ENCODE results near the gene TRABD. TPM values are rescaled to one million over a fixed set of nuclear protein-coding genes. Genes with fewer than 3 reads are reported as not detected.

Gene TRABD
- total RNA-seq, 2 experiments from 2014 or later: 136 to 138 TPM

- H3K4me3 Mint-ChIP-seq: peak overlapping the region; percentile 79
- ChIA-PET CTCF (interaction anchor here (1.0 to 2.2 kb wide), 7 partner anchors 10 to 355 kb away, joined by 3 to 7 read pairs (median 3); partner anchors contain the start of genes KLHDC7B and SCO2), POLR2A (interaction anchor here (0.7 to 3.6 kb wide), 27 partner anchors 9 to 431 kb away, joined by 3 to 26 read pairs (median 6); partner anchors contain the start of genes HDAC10, SCO2, SELENOO and TUBGCP6)
- peaks cover 57% of the 10 kb centered on the region for H3K4me1 Mint-ChIP-seq
- H3K27me3 Mint-ChIP-seq: no peaks in the 10 kb centered on the region
- no peaks in the 10 kb centered on the region for H3K9me3 Mint-ChIP-seq
- peak overlapping the region; percentile 95 for H3K27ac Mint-ChIP-seq
- DNase-seq: peak; percentile 87
- peaks cover 41% of the 10 kb centered on the region for H3K36me3 Mint-ChIP-seq (ENCODE audit: low read depth)
Observed at GRCh38 chr22:50190182-50190940, 4.6 kb downstream of the TRABD start.

DNA sequence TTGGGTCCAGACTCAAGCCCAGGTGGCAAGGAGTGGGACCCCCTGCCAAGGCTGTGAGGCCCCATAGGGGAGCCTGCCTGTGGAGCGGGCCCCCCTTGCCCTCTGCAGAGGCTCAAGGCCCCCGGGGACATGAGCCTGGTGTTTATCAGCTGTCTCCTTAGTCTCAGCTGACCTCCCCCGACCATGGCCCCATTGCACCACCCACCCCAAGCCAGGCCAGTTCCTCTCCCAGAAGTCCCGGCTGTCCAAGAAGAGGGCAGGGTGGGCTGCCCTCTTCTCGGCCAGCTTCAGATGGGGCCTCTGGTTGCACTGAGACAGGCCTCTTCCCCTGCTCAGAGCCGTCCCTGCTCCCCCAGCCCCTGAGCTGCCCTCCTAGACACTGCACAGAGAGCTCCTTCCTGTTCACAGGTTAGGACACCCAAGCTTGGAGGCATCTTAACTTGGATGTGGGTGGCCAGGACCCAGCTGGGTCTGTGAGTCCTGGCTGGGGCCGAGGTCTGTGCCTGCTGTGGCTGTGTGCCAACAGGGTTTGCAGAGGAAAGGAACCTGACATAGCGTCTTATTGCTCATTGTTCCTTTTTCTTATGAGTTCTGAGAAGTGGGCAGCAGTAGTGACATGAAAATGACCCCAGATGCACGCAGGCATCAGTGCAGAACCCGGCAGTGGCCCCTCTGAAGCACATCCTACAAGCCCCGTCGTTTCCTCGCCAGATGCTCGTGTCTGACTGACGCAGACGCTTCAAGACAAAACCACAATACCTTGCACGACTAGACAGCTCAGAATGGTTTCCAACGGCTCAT is 5.4 kb downstream of the TRABD start:
- ChIA-PET POLR2A (interaction anchor here (0.7 to 3.6 kb wide), 29 partner anchors 8 to 431 kb away, joined by 3 to 26 read pairs (median 6); partner anchors contain the start of genes HDAC10, SCO2, SELENOO and TUBGCP6), CTCF (interaction anchor here (1.0 to 2.2 kb wide), 9 partner anchors 11 to 354 kb away, joined by 3 to 9 read pairs (median 3); partner anchors contain the start of genes KLHDC7B and SCO2)
- Mint-ChIP-seq H3K9me3 (no peaks in the 10 kb centered on the region), H3K4me1 (peaks cover 55% of the 10 kb centered on the region), H3K27me3 (no peaks in the 10 kb centered on the region), H3K27ac (peak overlapping the region; percentile 95), H3K36me3 (ENCODE audit: low read depth) (peaks cover 43% of the 10 kb centered on the region), H3K4me3 (peak overlapping the region; percentile 79)
- peak; percentile 82 for DNase-seq

GRCh38 chr22:50192436-50193204 is 6.9 kb downstream of the TRABD start:
- ChIA-PET POLR2A (interaction anchor here (1.3 to 3.6 kb wide), 5 partner anchors 9 to 347 kb away, joined by 3 to 26 read pairs (median 14); partner anchors contain the start of genes HDAC10, SCO2 and SELENOO), CTCF (interaction anchor here (1.3 to 2.0 kb wide), 2 partner anchors 14 to 48 kb away, joined by 3 to 9 read pairs; no protein-coding TSS in a partner anchor)
- Mint-ChIP-seq H3K4me1 (peaks cover 48% of the 10 kb centered on the region), H3K4me3 (peak overlapping the region; percentile 79), H3K9me3 (no peaks in the 10 kb centered on the region), H3K27ac (peak overlapping the region; percentile 95), H3K27me3 (no peaks in the 10 kb centered on the region), H3K36me3 (ENCODE audit: low read depth) (peaks cover 36% of the 10 kb centered on the region)
- DNase-seq: peak; percentile 50

GRCh38 chr22:50193621-50194020 is 7.9 kb downstream of the TRABD start:
- ChIA-PET POLR2A (interaction anchor here (1.3 kb wide), 2 partner anchors 10 to 13 kb away, joined by 3 read pairs; no protein-coding TSS in a partner anchor), CTCF (no interaction called here)
- no peaks in the 10 kb centered on the region for H3K9me3 Mint-ChIP-seq
- peaks cover 40% of the 10 kb centered on the region for H3K4me1 Mint-ChIP-seq
- H3K4me3 Mint-ChIP-seq: no peak overlapping the region
- no peak overlapping the region for H3K27ac Mint-ChIP-seq
- no peaks in the 10 kb centered on the region for H3K27me3 Mint-ChIP-seq
- DNase-seq: no peak
- H3K36me3 Mint-ChIP-seq (ENCODE audit: low read depth): peaks cover 38% of the 10 kb centered on the region

GRCh38 chr22:50194037-50194805 is 8.5 kb downstream of the TRABD start:
- Mint-ChIP-seq H3K9me3 (no peaks in the 10 kb centered on the region), H3K27ac (no peak overlapping the region), H3K27me3 (no peaks in the 10 kb centered on the region), H3K36me3 (ENCODE audit: low read depth) (peaks cover 38% of the 10 kb centered on the region), H3K4me3 (no peak overlapping the region), H3K4me1 (peaks cover 34% of the 10 kb centered on the region)
- ChIA-PET POLR2A (interaction anchor here (1.3 kb wide), 1 partner anchor 10 kb away, joined by 3 read pairs; no protein-coding TSS in a partner anchor), CTCF (no interaction called here)
- no peak for DNase-seq

- Mint-ChIP-seq H3K36me3 (ENCODE audit: low read depth) (peaks cover 33% of the 10 kb centered on the region), H3K9me3 (no peaks in the 10 kb centered on the region), H3K27ac (no peak overlapping the region), H3K4me1 (peaks cover 28% of the 10 kb centered on the region), H3K27me3 (no peaks in the 10 kb centered on the region), H3K4me3 (no peak overlapping the region)
- ChIA-PET POLR2A (interaction anchor here (0.6 kb wide), 1 partner anchor 12 kb away, joined by 3 read pairs; no protein-coding TSS in a partner anchor), CTCF (no interaction called here)
- DNase-seq: no peak
Observed at GRCh38 chr22:50196256-50196655, 10.5 kb downstream of the TRABD start.

DNA sequence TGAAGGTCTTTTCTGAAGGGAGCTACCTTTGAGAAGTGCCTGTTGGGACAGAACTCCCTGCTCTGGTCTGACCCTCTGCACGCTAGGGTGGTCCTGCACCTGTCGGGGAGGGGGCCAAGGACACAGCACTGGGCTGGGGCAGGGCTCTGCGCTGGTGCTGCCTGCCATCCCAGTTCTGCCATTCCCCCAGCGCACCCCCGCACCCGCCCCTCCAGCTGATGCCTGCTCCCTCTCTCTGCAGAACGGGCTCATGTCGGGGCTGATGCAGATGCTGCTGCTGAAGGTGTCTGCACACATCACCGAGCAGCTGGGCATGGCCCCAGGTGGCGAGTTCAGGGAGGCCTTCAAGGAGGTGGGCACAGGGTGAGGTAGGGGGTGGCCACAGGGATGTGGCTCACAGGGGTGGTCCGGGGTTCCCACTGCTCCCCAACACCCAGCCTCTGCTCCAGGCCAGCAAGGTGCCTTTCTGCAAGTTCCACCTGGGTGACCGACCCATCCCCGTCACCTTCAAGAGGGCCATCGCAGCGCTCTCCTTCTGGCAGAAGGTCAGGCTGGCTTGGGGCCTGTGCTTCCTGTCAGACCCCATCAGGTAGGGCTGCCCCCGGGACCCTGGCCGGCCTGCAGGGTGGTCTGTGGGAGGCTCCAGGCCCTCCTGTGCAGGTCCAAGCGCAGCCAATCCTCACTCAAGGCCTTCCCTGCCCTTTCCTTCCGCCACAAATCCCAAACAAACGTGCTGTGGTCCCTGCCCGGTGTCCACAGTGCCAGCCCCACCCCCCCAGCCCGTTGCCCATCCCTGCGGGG is 11.5 kb downstream of the TRABD start:
- Mint-ChIP-seq H3K27me3 (no peaks in the 10 kb centered on the region), H3K4me3 (no peak overlapping the region), H3K9me3 (no peaks in the 10 kb centered on the region), H3K27ac (no peak overlapping the region), H3K36me3 (ENCODE audit: low read depth) (peaks cover 27% of the 10 kb centered on the region), H3K4me1 (peaks cover 23% of the 10 kb centered on the region)
- CTCF ChIA-PET: no interaction called here
- no peak for DNase-seq
- POLR2A ChIA-PET: interaction anchor here (0.6 kb wide), 1 partner anchor 13 kb away, joined by 3 read pairs; no protein-coding TSS in a partner anchor

GRCh38 chr22:50197856-50198623 is 12.3 kb downstream of the TRABD start:
- DNase-seq: no peak
- Mint-ChIP-seq H3K27ac (no peak overlapping the region), H3K36me3 (ENCODE audit: low read depth) (peaks cover 19% of the 10 kb centered on the region), H3K4me3 (no peak overlapping the region), H3K27me3 (no peaks in the 10 kb centered on the region), H3K9me3 (no peaks in the 10 kb centered on the region), H3K4me1 (peaks cover 20% of the 10 kb centered on the region)
- POLR2A ChIA-PET: interaction anchor here (2.5 kb wide), 1 partner anchor 7 kb away, joined by 18 read pairs; no protein-coding TSS in a partner anchor
- CTCF ChIA-PET: no interaction called here

DNA sequence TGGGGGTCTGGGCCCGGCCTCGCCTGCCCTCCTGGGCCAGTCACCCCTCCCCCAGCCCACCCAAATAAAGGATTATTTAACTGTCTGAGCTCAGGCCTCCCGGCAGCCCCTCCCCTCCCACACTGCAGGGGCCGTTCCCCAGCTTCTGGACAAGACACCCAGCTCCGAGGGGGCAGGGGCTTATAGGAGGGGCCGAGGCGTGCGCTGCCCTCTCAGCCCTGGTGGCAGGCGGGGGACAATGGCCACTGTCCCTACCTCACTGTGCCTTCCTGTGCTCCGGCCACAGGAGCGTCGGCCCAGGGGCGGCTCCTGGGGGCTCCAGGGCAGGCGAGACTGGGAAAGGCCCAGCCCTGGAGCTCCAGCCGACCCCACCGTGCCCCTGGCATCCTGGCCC is 12.9 kb downstream of the TRABD start:
- Mint-ChIP-seq H3K27me3 (no peaks in the 10 kb centered on the region), H3K9me3 (no peaks in the 10 kb centered on the region), H3K27ac (no peak overlapping the region), H3K4me3 (no peak overlapping the region), H3K4me1 (peaks cover 24% of the 10 kb centered on the region), H3K36me3 (ENCODE audit: low read depth) (peaks cover 24% of the 10 kb centered on the region)
- ChIA-PET POLR2A (interaction anchor here (2.5 kb wide), 1 partner anchor 8 kb away, joined by 18 read pairs; no protein-coding TSS in a partner anchor), CTCF (no interaction called here)
- no peak for DNase-seq

- ChIA-PET CTCF (no interaction called here), POLR2A (interaction anchor here (2.5 kb wide), 1 partner anchor 9 kb away, joined by 18 read pairs; no protein-coding TSS in a partner anchor)
- no peak for DNase-seq
- Mint-ChIP-seq H3K9me3 (no peaks in the 10 kb centered on the region), H3K27ac (peak overlapping the region; percentile 40), H3K4me3 (peak overlapping the region; percentile 62), H3K4me1 (peaks cover 26% of the 10 kb centered on the region), H3K36me3 (ENCODE audit: low read depth) (peaks cover 27% of the 10 kb centered on the region), H3K27me3 (no peaks in the 10 kb centered on the region)
Observed at GRCh38 chr22:50199251-50199721, 13.6 kb downstream of the TRABD start.
